ENCODE results near the gene NFE2L2. TPM values are rescaled to one million over a fixed set of nuclear protein-coding genes. Genes with fewer than 3 reads are reported as not detected.

The NFE2L2 gene
- total and polyA plus RNA-seq, 2 donors (not counting 1 experiment from before 2014, with no cell fraction given): 16.8 to 93.6 TPM

DNA sequence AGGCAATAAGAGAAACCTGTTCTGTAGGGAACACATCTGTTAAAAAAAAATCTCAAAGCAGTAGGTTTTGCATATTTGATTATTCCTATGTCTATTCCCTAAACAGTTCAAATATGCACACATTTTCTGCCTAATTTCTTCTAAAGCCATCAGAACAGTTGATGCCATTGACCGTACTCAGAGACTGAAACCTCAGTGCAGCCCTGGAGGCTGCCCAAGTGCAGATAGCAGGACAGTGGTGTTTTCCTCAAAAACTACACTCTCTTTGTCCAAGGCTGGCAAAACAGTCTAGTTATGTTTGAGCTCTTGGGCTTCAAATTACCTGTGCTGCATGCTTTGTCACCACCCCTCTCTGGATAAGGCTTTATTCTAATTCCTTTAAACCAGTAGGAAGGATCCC, 23.3 kb upstream of the NFE2L2 start:
- intact Hi-C loops (cut with micrococcal nuclease): no loop called here
- Histone ChIP-seq H3K79me2 (ENCODE audit: control insufficient read depth, insufficient read depth, low read length) (no peaks in the 10 kb centered on the region), H2AFZ (ENCODE audit: insufficient read depth, low read depth, low read length, poor library complexity, severe bottlenecking) (no peak overlapping the region), H3K4me2 (replicated peaks; ENCODE audit: low read depth, low read length, poor library complexity, severe bottlenecking) (no peak overlapping the region), H3K27me3 (replicated peaks in 1 of 4; ENCODE audit: control extremely low read depth in 1 of 4, control insufficient read depth in 3 of 4, insufficient read depth in 4 of 4, low read length in 3 of 4) (no peaks in the 10 kb centered on the region), H3K27ac (ENCODE audit: low read length in 2 of 2) (no peak overlapping the region), H3K9ac (ENCODE audit: low read length) (no peak overlapping the region), H3K4me1 (ENCODE audit: control insufficient read depth in 2 of 2, insufficient read depth in 2 of 2, low read length in 2 of 2) (peaks cover 15 to 21% of the 10 kb centered on the region in 2 donors), H4K20me1 (ENCODE audit: control insufficient read depth, insufficient read depth, low read length, poor library complexity, severe bottlenecking) (no peaks in the 10 kb centered on the region), H3K36me3 (replicated peaks in 1 of 2; ENCODE audit: control extremely low read depth in 1 of 2, control insufficient read depth in 1 of 2, extremely low read depth in 1 of 2, insufficient read depth in 2 of 2, low read length in 1 of 2) (no peaks in the 10 kb centered on the region), H3K9me3 (ENCODE audit: control extremely low read depth in 1 of 3, control insufficient read depth in 2 of 3, insufficient read depth in 1 of 3, low read length in 2 of 3) (no peaks in the 10 kb centered on the region), H3K4me3 (ENCODE audit: control extremely low read depth in 1 of 5, extremely low read depth in 1 of 5, insufficient read depth in 1 of 5, low read depth in 2 of 5, low read length in 4 of 5) (no peak overlapping the region)
- Mint-ChIP-seq H3K27me3 (no peaks in the 10 kb centered on the region), H3K4me3 (no peak overlapping the region), H3K4me1 (peaks cover 24% of the 10 kb centered on the region), H3K27ac (no peak overlapping the region), H3K9me3 (ENCODE audit: insufficient read depth) (no peaks in the 10 kb centered on the region)
- DNase-seq: no peak
- WGBS (ENCODE audit: insufficient coverage): 90% methylated on average over 1 of the region's 1 CpG
- TF ChIP-seq, protein P1, sequence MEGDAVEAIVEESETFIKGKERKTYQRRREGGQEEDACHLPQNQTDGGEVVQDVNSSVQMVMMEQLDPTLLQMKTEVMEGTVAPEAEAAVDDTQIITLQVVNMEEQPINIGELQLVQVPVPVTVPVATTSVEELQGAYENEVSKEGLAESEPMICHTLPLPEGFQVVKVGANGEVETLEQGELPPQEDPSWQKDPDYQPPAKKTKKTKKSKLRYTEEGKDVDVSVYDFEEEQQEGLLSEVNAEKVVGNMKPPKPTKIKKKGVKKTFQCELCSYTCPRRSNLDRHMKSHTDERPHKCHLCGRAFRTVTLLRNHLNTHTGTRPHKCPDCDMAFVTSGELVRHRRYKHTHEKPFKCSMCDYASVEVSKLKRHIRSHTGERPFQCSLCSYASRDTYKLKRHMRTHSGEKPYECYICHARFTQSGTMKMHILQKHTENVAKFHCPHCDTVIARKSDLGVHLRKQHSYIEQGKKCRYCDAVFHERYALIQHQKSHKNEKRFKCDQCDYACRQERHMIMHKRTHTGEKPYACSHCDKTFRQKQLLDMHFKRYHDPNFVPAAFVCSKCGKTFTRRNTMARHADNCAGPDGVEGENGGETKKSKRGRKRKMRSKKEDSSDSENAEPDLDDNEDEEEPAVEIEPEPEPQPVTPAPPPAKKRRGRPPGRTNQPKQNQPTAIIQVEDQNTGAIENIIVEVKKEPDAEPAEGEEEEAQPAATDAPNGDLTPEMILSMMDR (IDR thresholded peaks at IDR 0.05): no peak
- TF ChIP-seq EZH2 (IDR thresholded peaks at IDR 0.05; ENCODE audit: borderline replicate concordance, insufficient read depth, low read depth, low read length, poor library complexity, severe bottlenecking): no peak
- ChIA-PET POLR2A (no interaction called here), CTCF (no interaction called here)
- ATAC-seq (ENCODE audit: low read depth): no peak

DNA sequence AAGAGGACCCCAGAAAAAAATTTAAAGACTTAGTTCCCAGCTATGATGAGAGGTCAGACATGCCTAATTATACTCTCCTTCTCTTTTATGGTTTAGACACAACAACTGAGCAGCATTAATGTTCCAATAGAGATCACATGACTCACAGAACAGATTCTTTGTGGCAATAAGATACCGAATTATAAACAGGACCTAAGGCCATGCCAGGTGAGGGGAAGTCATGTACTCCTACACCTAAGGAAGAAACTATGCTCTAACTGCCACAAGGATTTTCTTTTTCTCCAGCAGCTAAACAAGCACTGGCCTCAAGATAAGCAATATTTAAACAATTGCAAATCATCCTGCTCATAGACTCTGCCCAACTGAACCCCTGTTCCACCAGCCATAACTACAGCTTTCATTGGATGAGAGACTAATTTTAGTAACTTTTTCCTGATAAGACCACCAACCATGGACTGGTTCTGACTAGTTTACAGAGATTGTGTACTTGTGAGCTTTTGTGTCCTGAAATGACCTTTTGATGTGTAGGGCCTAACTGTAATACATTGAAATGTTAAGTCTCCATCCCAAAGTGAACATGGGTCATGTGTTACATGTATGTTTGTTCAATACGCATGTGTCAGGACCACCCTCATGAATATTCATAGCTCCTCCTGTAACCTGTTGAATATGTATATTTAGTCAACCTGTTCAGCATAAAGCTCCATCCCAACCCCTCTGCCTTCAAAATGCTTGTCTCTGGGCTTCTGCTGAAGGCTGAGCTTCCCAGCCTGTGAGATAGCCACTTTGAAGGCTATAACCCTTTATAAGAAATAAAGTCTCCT, 21.6 kb upstream of the NFE2L2 start:
- H3K27ac Mint-ChIP-seq: no peak overlapping the region
- no peaks in the 10 kb centered on the region for H3K9me3 Mint-ChIP-seq (ENCODE audit: insufficient read depth)
- POLR2A ChIA-PET: interaction anchor here (1.0 kb wide), 1 partner anchor 22 kb away, joined by 5 read pairs; no protein-coding TSS in a partner anchor
- Histone ChIP-seq H4K20me1 (ENCODE audit: control insufficient read depth, insufficient read depth, low read length, poor library complexity, severe bottlenecking) (no peaks in the 10 kb centered on the region), H3K27me3 (replicated peaks in 1 of 4; ENCODE audit: control extremely low read depth in 1 of 4, control insufficient read depth in 3 of 4, insufficient read depth in 4 of 4, low read length in 3 of 4) (no peaks in the 10 kb centered on the region), H3K4me2 (replicated peaks; ENCODE audit: low read depth, low read length, poor library complexity, severe bottlenecking) (no peak overlapping the region), H3K36me3 (replicated peaks in 1 of 2; ENCODE audit: control extremely low read depth in 1 of 2, control insufficient read depth in 1 of 2, extremely low read depth in 1 of 2, insufficient read depth in 2 of 2, low read length in 1 of 2) (no peaks in the 10 kb centered on the region), H3K79me2 (ENCODE audit: control insufficient read depth, insufficient read depth, low read length) (no peaks in the 10 kb centered on the region), H3K4me1 (ENCODE audit: control insufficient read depth in 2 of 2, insufficient read depth in 2 of 2, low read length in 2 of 2) (peaks cover 22 to 38% of the 10 kb centered on the region in 2 donors), H3K4me3 (ENCODE audit: control extremely low read depth in 1 of 5, extremely low read depth in 1 of 5, insufficient read depth in 1 of 5, low read depth in 2 of 5, low read length in 4 of 5) (no peak overlapping the region), H3K9me3 (ENCODE audit: control extremely low read depth in 1 of 3, control insufficient read depth in 2 of 3, insufficient read depth in 1 of 3, low read length in 2 of 3) (no peaks in the 10 kb centered on the region), H3K9ac (ENCODE audit: low read length) (no peak overlapping the region), H2AFZ (ENCODE audit: insufficient read depth, low read depth, low read length, poor library complexity, severe bottlenecking) (no peak overlapping the region), H3K27ac (ENCODE audit: low read length in 2 of 2) (no peak overlapping the region)
- intact Hi-C loops (cut with micrococcal nuclease): no loop called here
- no peak overlapping the region for H3K4me3 Mint-ChIP-seq
- 60% methylated on average over 1 of the region's 2 CpGs for WGBS (ENCODE audit: insufficient coverage)
- H3K27me3 Mint-ChIP-seq: no peaks in the 10 kb centered on the region
- CTCF ChIA-PET: interaction anchor here (0.8 to 2.5 kb wide), 8 partner anchors 10 to 137 kb away, joined by 3 to 7 read pairs (median 3); partner anchors contain the start of gene NFE2L2
- H3K4me1 Mint-ChIP-seq: peaks cover 41% of the 10 kb centered on the region
- DNase-seq (no peak), ATAC-seq (ENCODE audit: low read depth) (no peak)
- TF ChIP-seq EZH2 (IDR thresholded peaks at IDR 0.05; ENCODE audit: borderline replicate concordance, insufficient read depth, low read depth, low read length, poor library complexity, severe bottlenecking): no peak
- TF ChIP-seq, protein P1 (IDR thresholded peaks at IDR 0.05): no peak
